Measurements from ENCODE around the gene USP1.

USP1 gene

GRCh38 chr1:62415687-62416086 lies 21.2 kb upstream of the USP1 start:
- H3K4me1 Mint-ChIP-seq = no peaks in the 10 kb centered on the region
- no peak overlapping the region for H3K27ac Mint-ChIP-seq
- no peaks in the 10 kb centered on the region for H3K36me3 Mint-ChIP-seq
- no peaks in the 10 kb centered on the region for H3K27me3 Mint-ChIP-seq
- no peak overlapping the region for H3K4me3 Mint-ChIP-seq
- DNase-seq (no peak), ATAC-seq (replicated peaks) (no peak)
- H3K9me3 Mint-ChIP-seq = no peaks in the 10 kb centered on the region

- Mint-ChIP-seq H3K4me1 (no peaks in the 10 kb centered on the region), H3K9me3 (no peaks in the 10 kb centered on the region), H3K27me3 (no peaks in the 10 kb centered on the region), H3K36me3 (no peaks in the 10 kb centered on the region), H3K27ac (no peak overlapping the region), H3K4me3 (no peak overlapping the region)
- no peak for ATAC-seq (replicated peaks)
- no peak for DNase-seq
These were observed 19.4 kb upstream of the USP1 start for GRCh38 chr1:62417351-62417999.

- Mint-ChIP-seq H3K9me3 (no peaks in the 10 kb centered on the region), H3K27ac (no peak overlapping the region), H3K36me3 (no peaks in the 10 kb centered on the region), H3K27me3 (no peaks in the 10 kb centered on the region), H3K4me1 (peaks cover 0 to 2% of the 10 kb centered on the region in 2 donors), H3K4me3 (no peak overlapping the region)
- ATAC-seq (replicated peaks) (no peak), DNase-seq (no peak)
These were observed 16.6 kb upstream of the USP1 start for GRCh38 chr1:62420214-62420613.

GRCh38 chr1:62423580-62424242 lies 13.1 kb upstream of the USP1 start:
- DNase-seq (no peak), ATAC-seq (replicated peaks) (no peak)
- Mint-ChIP-seq H3K27me3 (no peaks in the 10 kb centered on the region), H3K9me3 (no peaks in the 10 kb centered on the region), H3K4me1 (peaks cover 0 to 2% of the 10 kb centered on the region in 2 donors), H3K4me3 (no peak overlapping the region), H3K27ac (no peak overlapping the region), H3K36me3 (no peaks in the 10 kb centered on the region)

GRCh38 chr1:62424411-62424810 lies 12.4 kb upstream of the USP1 start:
- no peak overlapping the region for H3K4me3 Mint-ChIP-seq
- H3K27ac Mint-ChIP-seq = no peak overlapping the region
- no peak for DNase-seq
- peaks cover 0 to 2% of the 10 kb centered on the region in 2 donors for H3K4me1 Mint-ChIP-seq
- H3K36me3 Mint-ChIP-seq = no peaks in the 10 kb centered on the region
- H3K27me3 Mint-ChIP-seq = no peaks in the 10 kb centered on the region
- no peaks in the 10 kb centered on the region for H3K9me3 Mint-ChIP-seq
- ATAC-seq (replicated peaks) = no peak

- no peaks in the 10 kb centered on the region for H3K27me3 Mint-ChIP-seq
- DNase-seq (no peak), ATAC-seq (replicated peaks) (peak in 1 of 2 donors; percentile 16)
- H3K27ac Mint-ChIP-seq = no peak overlapping the region
- H3K9me3 Mint-ChIP-seq = no peaks in the 10 kb centered on the region
- H3K4me1 Mint-ChIP-seq = peaks cover 0 to 2% of the 10 kb centered on the region in 2 donors
- H3K4me3 Mint-ChIP-seq = no peak overlapping the region
- no peaks in the 10 kb centered on the region for H3K36me3 Mint-ChIP-seq
These were observed 11.8 kb upstream of the USP1 start for GRCh38 chr1:62425041-62425440.

GRCh38 chr1:62426237-62426636 lies 10.6 kb upstream of the USP1 start:
- Mint-ChIP-seq H3K36me3 (no peaks in the 10 kb centered on the region), H3K27me3 (no peaks in the 10 kb centered on the region), H3K27ac (no peak overlapping the region), H3K4me3 (no peak overlapping the region), H3K9me3 (no peaks in the 10 kb centered on the region), H3K4me1 (peaks cover 0 to 2% of the 10 kb centered on the region in 2 donors)
- DNase-seq = no peak
- no peak for ATAC-seq (replicated peaks)

GRCh38 chr1:62426794-62427193 lies 10.1 kb upstream of the USP1 start:
- no peak overlapping the region for H3K4me3 Mint-ChIP-seq
- H3K9me3 Mint-ChIP-seq = no peaks in the 10 kb centered on the region
- no peaks in the 10 kb centered on the region for H3K27me3 Mint-ChIP-seq
- ATAC-seq (replicated peaks) (no peak), DNase-seq (no peak)
- H3K36me3 Mint-ChIP-seq = no peaks in the 10 kb centered on the region
- no peak overlapping the region for H3K27ac Mint-ChIP-seq
- H3K4me1 Mint-ChIP-seq = peaks cover 0 to 2% of the 10 kb centered on the region in 2 donors

GRCh38 chr1:62428351-62428750 lies 8.5 kb upstream of the USP1 start:
- Mint-ChIP-seq H3K27me3 (no peaks in the 10 kb centered on the region), H3K4me3 (no peak overlapping the region), H3K4me1 (peaks cover 0 to 2% of the 10 kb centered on the region in 2 donors), H3K36me3 (no peaks in the 10 kb centered on the region), H3K27ac (no peak overlapping the region), H3K9me3 (no peaks in the 10 kb centered on the region)
- DNase-seq (no peak), ATAC-seq (replicated peaks) (no peak)

GRCh38 chr1:62429581-62429980 lies 7.3 kb upstream of the USP1 start:
- Mint-ChIP-seq H3K9me3 (no peaks in the 10 kb centered on the region), H3K4me1 (peaks cover 0 to 6% of the 10 kb centered on the region in 2 donors), H3K4me3 (no peak overlapping the region), H3K36me3 (no peaks in the 10 kb centered on the region), H3K27ac (no peak overlapping the region), H3K27me3 (no peaks in the 10 kb centered on the region)
- ATAC-seq (replicated peaks) (no peak), DNase-seq (no peak)

GRCh38 chr1:62433861-62434617 lies 2.8 kb upstream of the USP1 start:
- Mint-ChIP-seq H3K27me3 (no peaks in the 10 kb centered on the region), H3K9me3 (peaks cover 2 to 6% of the 10 kb centered on the region in 2 donors), H3K36me3 (peaks cover 6 to 18% of the 10 kb centered on the region in 2 donors), H3K27ac (no peak overlapping the region), H3K4me3 (no peak overlapping the region), H3K4me1 (peaks cover 11 to 27% of the 10 kb centered on the region in 2 donors)
- DNase-seq (peak; percentile 16), ATAC-seq (replicated peaks) (no peak)

- ATAC-seq (replicated peaks) = no peak
- H3K9me3 Mint-ChIP-seq = peaks cover 2 to 6% of the 10 kb centered on the region in 2 donors
- peaks cover 11 to 27% of the 10 kb centered on the region in 2 donors for H3K4me1 Mint-ChIP-seq
- no peak overlapping the region for H3K4me3 Mint-ChIP-seq
- DNase-seq = no peak
- H3K27me3 Mint-ChIP-seq = no peaks in the 10 kb centered on the region
- peaks cover 6 to 18% of the 10 kb centered on the region in 2 donors for H3K36me3 Mint-ChIP-seq
- H3K27ac Mint-ChIP-seq = peak overlapping the region; percentile 62
These were observed 2.2 kb upstream of the USP1 start for GRCh38 chr1:62434618-62435001.

GRCh38 chr1:62435231-62436038 lies 1.4 kb upstream of the USP1 start:
- peak overlapping the region; percentile 99 for H3K27ac Mint-ChIP-seq
- peaks cover 2 to 6% of the 10 kb centered on the region in 2 donors for H3K9me3 Mint-ChIP-seq
- no peaks in the 10 kb centered on the region for H3K27me3 Mint-ChIP-seq
- H3K4me1 Mint-ChIP-seq = peaks cover 14 to 33% of the 10 kb centered on the region in 2 donors
- peak overlapping the region; percentile 94 to 98 for H3K4me3 Mint-ChIP-seq
- no peak for DNase-seq
- no peak for ATAC-seq (replicated peaks)
- H3K36me3 Mint-ChIP-seq = peaks cover 7 to 18% of the 10 kb centered on the region in 2 donors

GRCh38 chr1:62436039-62436465 lies 797 bp upstream of the USP1 start:
- H3K9me3 Mint-ChIP-seq = peaks cover 2 to 6% of the 10 kb centered on the region in 2 donors
- no peak for ATAC-seq (replicated peaks)
- H3K36me3 Mint-ChIP-seq = peaks cover 9 to 24% of the 10 kb centered on the region in 2 donors

More at GRCh38 chr1:62436039-62436465, 797 bp upstream of the USP1 start:
- peak; percentile 98 for DNase-seq
- peaks cover 17 to 39% of the 10 kb centered on the region in 2 donors for H3K4me1 Mint-ChIP-seq
- H3K4me3 Mint-ChIP-seq = peak overlapping the region; percentile 94 to 98
- no peaks in the 10 kb centered on the region for H3K27me3 Mint-ChIP-seq
- peak overlapping the region; percentile 99 for H3K27ac Mint-ChIP-seq
